ENCODE measurements around the gene NACA2. TPM values are rescaled to one million over a fixed set of nuclear protein-coding genes. Genes with fewer than 3 reads are reported as not detected.

NACA2 gene
- total and polyA plus RNA-seq, 2 of the 8 experiments (the other 6 are each of a cell fraction or from before 2014, with no cell fraction given), result not detected

DNA sequence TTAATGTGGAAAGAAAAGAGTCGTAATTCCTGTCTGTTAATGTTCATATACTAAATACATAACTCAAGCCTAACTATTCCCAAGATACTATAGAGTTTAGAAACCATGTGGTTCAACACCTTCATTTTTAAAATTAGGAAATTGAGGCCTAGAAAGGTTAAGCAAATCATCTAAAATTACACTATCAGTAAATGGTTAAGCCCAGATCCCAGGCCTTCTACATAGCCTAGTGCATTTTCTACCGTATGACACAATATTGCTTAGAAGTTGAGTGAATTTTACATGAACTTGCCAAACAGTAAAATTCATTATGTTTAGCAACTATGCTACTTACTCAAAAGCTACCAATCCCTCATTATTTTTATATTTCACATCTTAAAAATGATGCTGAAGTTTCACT lies 6.8 kb downstream of the NACA2 start:
- Histone ChIP-seq H4K5ac (ENCODE audit: insufficient read length, low read depth, low read length) (no peak overlapping the region), H2BK15ac (ENCODE audit: low read length) (no peak overlapping the region), H2BK12ac (ENCODE audit: low read depth, low read length) (no peak overlapping the region), H3K23me2 (ENCODE audit: low read depth, low read length) (no peaks in the 10 kb centered on the region), H3K18ac (ENCODE audit: extremely low read depth, low read length) (no peak overlapping the region), H3K4me3 (ENCODE audit: extremely low read depth in 1 of 4, insufficient read depth in 2 of 4, low read depth in 3 of 4, low read length in 4 of 4) (no peak overlapping the region), H3K9ac (replicated peaks in 1 of 4; ENCODE audit: extremely low read depth in 1 of 4, low read depth in 3 of 4, low read length in 3 of 4) (no peak overlapping the region), H2AFZ (ENCODE audit: low read length) (no peak overlapping the region), H3K79me2 (ENCODE audit: control insufficient read depth in 1 of 2, insufficient read depth in 2 of 2, low read length in 2 of 2) (no peaks in the 10 kb centered on the region), H4K20me1 (replicated peaks in 1 of 2; ENCODE audit: control insufficient read depth in 1 of 2, insufficient read depth in 2 of 2, low read length in 2 of 2) (no peaks in the 10 kb centered on the region), H3K4me1 (replicated peaks in 1 of 4; ENCODE audit: control insufficient read depth in 3 of 4, insufficient read depth in 4 of 4, low read length in 3 of 4) (no peaks in the 10 kb centered on the region), H2AK5ac (ENCODE audit: low read depth, low read length) (no peak overlapping the region), H2BK5ac (ENCODE audit: low read depth, low read length) (no peak overlapping the region), H4K91ac (replicated peaks; ENCODE audit: insufficient read length, low read length) (no peak overlapping the region), H3K27me3 (replicated peaks in 1 of 4; ENCODE audit: control insufficient read depth in 3 of 4, extremely low read depth in 1 of 4, insufficient read depth in 3 of 4, low read length in 3 of 4) (no peaks in the 10 kb centered on the region), H3K36me3 (ENCODE audit: control insufficient read depth in 2 of 4, insufficient read depth in 4 of 4, low read length in 3 of 4) (no peaks in the 10 kb centered on the region), H3K4me2 (ENCODE audit: insufficient read depth in 1 of 2, low read depth in 2 of 2, low read length in 2 of 2) (no peak overlapping the region), H3K56ac (replicated peaks; ENCODE audit: insufficient read length, low read depth, low read length) (no peak overlapping the region), H3K23ac (ENCODE audit: insufficient read length) (no peak overlapping the region), H3K14ac (ENCODE audit: insufficient read length) (no peak overlapping the region), H3K27ac (ENCODE audit: low read depth, low read length) (no peak overlapping the region), H2BK20ac (ENCODE audit: low read length) (no peak overlapping the region), H2BK120ac (replicated peaks; ENCODE audit: low read depth, low read length) (no peak overlapping the region), H3K9me3 (ENCODE audit: insufficient read depth in 2 of 2, low read depth in 1 of 2, low read length in 1 of 2) (no peaks in the 10 kb centered on the region), H4K8ac (ENCODE audit: extremely low read depth, insufficient read depth, low read length) (no peak overlapping the region), H3K4ac (replicated peaks; ENCODE audit: insufficient read length, low read depth, low read length) (no peak overlapping the region), H3K79me1 (ENCODE audit: low read depth, low read length) (no peaks in the 10 kb centered on the region)
- 95% methylated on average over 2 of the region's 2 CpGs; no CpG with 5 or more reads in 1 of the 2 experiments for WGBS, 2 experiments (ENCODE audit: extremely low coverage in 1 of 2, insufficient coverage in 1 of 2, insufficient read length in 1 of 2, insufficient replicate concordance in 2 of 2, low coverage in 1 of 2, low lambda C conversion rate in 2 of 2, missing lambda C conversion rate in 1 of 2)
- DNase-seq (ENCODE audit: low read depth in 1 of 2, low spot score in 2 of 2), result no peak
- CTCF ChIA-PET (ENCODE audit: partially characterized antibody), result interaction anchor here (0.8 to 1.3 kb wide), 3 partner anchors 10 to 167 kb away, joined by 3 read pairs; no protein-coding TSS in a partner anchor
- POLR2A ChIA-PET (ENCODE audit: partially characterized antibody), result no interaction called here
- no peak for FAIRE-seq
- TF ChIP-seq ZNF274 (IDR thresholded peaks at IDR 0.05; ENCODE audit: borderline replicate concordance, extremely low read depth, low read length) (no peak), SIRT6 (IDR thresholded peaks at IDR 0.05; ENCODE audit: low read length) (no peak), KDM1A (IDR thresholded peaks at IDR 0.05; ENCODE audit: borderline replicate concordance, low read length) (no peak), CTBP2 (IDR thresholded peaks at IDR 0.05; ENCODE audit: borderline replicate concordance, insufficient read depth, insufficient read length, low read length) (no peak), CHD2 (IDR thresholded peaks at IDR 0.05; ENCODE audit: low read length) (no peak)
